Hematopoietic multipotent progenitor cell treated with erythropoietin and hydrocortisone succinate and interleukin-3 and kit ligand, for 17 days (in vitro differentiated cells): ENCODE data around the gene DAGLA.
A peak's percentile ranks its signal among the peaks of the same experiment; 100 is the strongest.

Experiments
- DNase-seq: peaks from one replicate; pipeline ENCODE4 v3.0.0-alpha.2; 2015; ENCODE audit warnings: low spot score

DAGLA gene

GRCh38 chr11:61747192-61747966 lies 67.2 kb downstream of the DAGLA start:
- DNase-seq = peak; percentile 64

GRCh38 chr11:61747967-61748285 lies 67.7 kb downstream of the DAGLA start:
- no peak for DNase-seq

- DNase-seq = no peak
Measured at GRCh38 chr11:61749591-61750217, 69.5 kb downstream of the DAGLA start.

GRCh38 chr11:61750631-61751273 lies 70.6 kb downstream of the DAGLA start:
- DNase-seq = no peak

GRCh38 chr11:61751384-61751783 lies 71.2 kb downstream of the DAGLA start:
- DNase-seq = no peak

- peak; percentile 24 for DNase-seq
Measured at GRCh38 chr11:61752117-61752924, 72.1 kb downstream of the DAGLA start, which contains the start of gene MYRF. TSS of gene MYRF (plus strand) at chr11:61752636. CDS start at chr11:61752745, 109 bp downstream.

- no peak for DNase-seq
Measured at GRCh38 chr11:61752925-61753521, 72.8 kb downstream of the DAGLA start.

- DNase-seq = no peak
Measured at GRCh38 chr11:61753672-61754071, 73.5 kb downstream of the DAGLA start.

GRCh38 chr11:61754534-61755482 lies 74.6 kb downstream of the DAGLA start:
- DNase-seq = no peak

- no peak for DNase-seq
Measured at GRCh38 chr11:61756147-61756451, 75.9 kb downstream of the DAGLA start.

- peak; percentile 52 for DNase-seq
Measured at GRCh38 chr11:61756452-61757212, 76.4 kb downstream of the DAGLA start.

- DNase-seq = no peak
Measured at GRCh38 chr11:61757213-61757862, 77.1 kb downstream of the DAGLA start.

GRCh38 chr11:61760946-61761345 lies 80.8 kb downstream of the DAGLA start:
- DNase-seq = no peak

- no peak for DNase-seq
Measured at GRCh38 chr11:61761440-61762222, 81.4 kb downstream of the DAGLA start.

- no peak for DNase-seq
Measured at GRCh38 chr11:61762223-61762615, 82.0 kb downstream of the DAGLA start.

- DNase-seq = no peak
Measured at GRCh38 chr11:61762798-61763197, 82.6 kb downstream of the DAGLA start.

GRCh38 chr11:61763930-61764605 lies 83.9 kb downstream of the DAGLA start:
- DNase-seq = no peak

GRCh38 chr11:61764606-61765260 lies 84.5 kb downstream of the DAGLA start:
- DNase-seq = no peak
